IMR-90 (cell line): ENCODE data around the gene FGB. TPM values are rescaled to one million over a fixed set of nuclear protein-coding genes. Genes with fewer than 3 reads are reported as not detected.
A peak's percentile ranks its signal among the peaks of the same experiment; 100 is the strongest.

Experiments used
- ATAC-seq: fragments of 200-7000 bp; cut with Tn5 transposase; 2 replicates; pipeline ENCODE4 v1.9.1; 2020; ENCODE audit warnings: low read depth, mild to moderate bottlenecking, moderate library complexity
- BruUV-seq: library from RNA; stranded (reverse); fragments of 400-500 nt; replicated peaks from 2 replicates; lab custom pipeline; 2021; lab: Mats Ljungman, UMichigan
- CTCF ChIA-PET: fragments of 300-600 bp; formaldehyde crosslinking; extraction: SDS; loops from one replicate; lab custom pipeline; 2021; ENCODE audit warnings: antibody characterized with exemption; lab: Yijun Ruan, JAX
- POLR2A ChIA-PET: fragments of 300-600 bp; sonication (Branson Sonifier 250); formaldehyde crosslinking; loops from one replicate; lab custom pipeline; 2022; ENCODE audit warnings: antibody characterized with exemption; ENCODE audit not compliant: unreplicated experiment; lab: Charles Lee
- DNase-seq: peaks from one replicate; pipeline ENCODE4 v3.0.0; 2013
- H2AFZ ChIP-seq: replicated peaks from 2 replicates; pipeline ENCODE3; 2013; ENCODE audit warnings: low read length, mild to moderate bottlenecking; ENCODE audit not compliant: poor library complexity
- H2AK5ac ChIP-seq: 2 replicates; pipeline ENCODE4 v1.6.1; 2013; ENCODE audit warnings: low read depth, low read length, inconsistent platforms
- H2AK9ac ChIP-seq: replicated peaks from 2 replicates; pipeline ENCODE3; 2013; ENCODE audit warnings: mild to moderate bottlenecking, low read depth, low read length, moderate library complexity; ENCODE audit not compliant: poor library complexity
- H2BK120ac ChIP-seq: 2 replicates; pipeline ENCODE4 v1.6.1; 2013; ENCODE audit warnings: low read depth, low read length, inconsistent platforms
- H2BK15ac ChIP-seq: 3 replicates; pipeline ENCODE4 v1.6.1; 2013; ENCODE audit warnings: low read depth, low read length, inconsistent platforms
- H2BK20ac ChIP-seq: 2 replicates; pipeline ENCODE4 v1.6.1; 2013; ENCODE audit warnings: low read depth, mild to moderate bottlenecking, inconsistent platforms, low read length, moderate library complexity
- H2BK5ac ChIP-seq: 2 replicates; pipeline ENCODE4 v1.6.1; 2013; ENCODE audit warnings: mild to moderate bottlenecking, low read depth, low read length, inconsistent platforms; ENCODE audit not compliant: poor library complexity, severe bottlenecking
- H3K14ac ChIP-seq: replicated peaks from 2 replicates; pipeline ENCODE4 v1.6.1; 2013; ENCODE audit warnings: low read depth, low read length, inconsistent platforms
- H3K18ac ChIP-seq: 2 replicates; pipeline ENCODE4 v1.6.1; 2013; ENCODE audit warnings: low read depth, low read length, control low read depth
- H3K23ac ChIP-seq: 2 replicates; pipeline ENCODE4 v1.6.1; 2013; ENCODE audit warnings: low read depth, low read length, inconsistent platforms
- H3K27ac ChIP-seq: 2 replicates; pipeline ENCODE4 v1.5.1; 2013; ENCODE audit warnings: mild to moderate bottlenecking, control low read depth, low read length; ENCODE audit not compliant: insufficient read depth
- H3K27me3 ChIP-seq: 2 replicates; pipeline ENCODE4 v1.6.1; 2013; ENCODE audit warnings: low read length; ENCODE audit not compliant: control insufficient read depth, insufficient read depth
- H3K36me3 ChIP-seq: 2 replicates; pipeline ENCODE4 v1.6.1; 2013; ENCODE audit warnings: low read length, mixed read lengths; ENCODE audit not compliant: control insufficient read depth, insufficient read depth
- H3K4ac ChIP-seq: 2 replicates; pipeline ENCODE4 v1.6.1; 2013; ENCODE audit warnings: low read depth, low read length, inconsistent platforms
- H3K4me1 ChIP-seq: 2 replicates; pipeline ENCODE4 v1.6.1; 2013; ENCODE audit warnings: low read length, mixed read lengths; ENCODE audit not compliant: control insufficient read depth, insufficient read depth
- H3K4me2 ChIP-seq: 2 replicates; pipeline ENCODE4 v1.6.1; 2013; ENCODE audit warnings: low read depth, mild to moderate bottlenecking, control low read depth, low read length, moderate library complexity
- H3K4me3 ChIP-seq: 2 replicates; pipeline ENCODE4 v1.5.1; 2013; ENCODE audit warnings: low read depth, mild to moderate bottlenecking, control low read depth, low read length, moderate library complexity; ENCODE audit not compliant: insufficient read depth
- H3K56ac ChIP-seq: 2 replicates; pipeline ENCODE4 v1.6.1; 2013; ENCODE audit warnings: low read length, inconsistent platforms; ENCODE audit not compliant: insufficient read depth; ENCODE audit errors: extremely low read depth
- H3K79me1 ChIP-seq, 2 experiments: 2 replicates each; pipeline ENCODE4 v1.6.1; 2013; ENCODE audit warnings: low read length in 2 of 2, inconsistent platforms in 1 of 2, low read depth in 1 of 2
- H3K9ac ChIP-seq: 2 replicates; pipeline ENCODE4 v1.6.1; 2013; ENCODE audit warnings: low read depth, low read length, control low read depth
- H3K9me1 ChIP-seq: 2 replicates; pipeline ENCODE4 v1.6.1; 2013; ENCODE audit warnings: low read length, inconsistent platforms; ENCODE audit not compliant: insufficient read depth
- H3K9me3 ChIP-seq: 2 replicates; pipeline ENCODE4 v1.6.1; 2013; ENCODE audit warnings: low read length; ENCODE audit not compliant: control insufficient read depth, insufficient read depth
- H4K20me1 ChIP-seq: 2 replicates; pipeline ENCODE4 v1.6.1; 2013; ENCODE audit warnings: low read length, inconsistent platforms; ENCODE audit not compliant: insufficient read depth
- H4K5ac ChIP-seq: 2 replicates; pipeline ENCODE4 v1.6.1; 2013; ENCODE audit warnings: mild to moderate bottlenecking, low read depth, low read length, control low read depth
- H4K8ac ChIP-seq, 2 experiments: 2 replicates each; pipeline ENCODE4 v1.6.1; 2013; ENCODE audit warnings: low read depth in 2 of 2, low read length in 2 of 2, control low read depth in 1 of 2, inconsistent platforms in 1 of 2
- H4K91ac ChIP-seq: 2 replicates; pipeline ENCODE4 v1.6.1; 2013; ENCODE audit warnings: low read depth, low read length, inconsistent platforms; ENCODE audit not compliant: insufficient read depth
- BHLHE40 ChIP-seq: fragments of 150-350 bp; IDR thresholded peaks from 2 replicates; pipeline ENCODE4 v1.6.1; 2016; ENCODE audit warnings: mild to moderate bottlenecking, low read depth, low read length
- CEBPB ChIP-seq: IDR thresholded peaks from 2 replicates; pipeline ENCODE4 v1.6.1; 2012; ENCODE audit warnings: low read depth, low read length, improper control_type of control experiment
- CHD1 ChIP-seq: IDR thresholded peaks from 2 replicates; pipeline ENCODE4 v1.6.1; 2012; ENCODE audit warnings: low read depth, low read length, improper control_type of control experiment
- CTCF ChIP-seq: conservative IDR thresholded peaks from 2 replicates; pipeline ENCODE4 v1.5.1; 2012; ENCODE audit warnings: mild to moderate bottlenecking, low read depth, low read length, improper control_type of control experiment
- ELK1 ChIP-seq: fragments of 150-350 bp; IDR thresholded peaks from 2 replicates; pipeline ENCODE4 v1.6.1; 2016; ENCODE audit warnings: low read depth, mild to moderate bottlenecking, low read length, moderate library complexity, borderline replicate concordance
- FOS ChIP-seq: fragments of 150-350 bp; IDR thresholded peaks from 2 replicates; pipeline ENCODE4 v1.6.1; 2016; ENCODE audit warnings: low read depth, low read length
- MAFK ChIP-seq: IDR thresholded peaks from 2 replicates; pipeline ENCODE4 v1.6.1; 2012; ENCODE audit warnings: low read depth, low read length, improper control_type of control experiment
- MAZ ChIP-seq: IDR thresholded peaks from 2 replicates; pipeline ENCODE4 v1.6.1; 2012; ENCODE audit warnings: low read depth, mild to moderate bottlenecking, low read length, improper control_type of control experiment, moderate library complexity, borderline replicate concordance
- MXI1 ChIP-seq: IDR thresholded peaks from 2 replicates; pipeline ENCODE4 v1.6.1; 2012; ENCODE audit warnings: low read depth, mild to moderate bottlenecking, low read length, moderate library complexity, borderline replicate concordance
- NFE2L2 ChIP-seq: fragments of 150-350 bp; IDR thresholded peaks from 2 replicates; pipeline ENCODE4 v1.6.1; 2016; ENCODE audit warnings: low read depth, mild to moderate bottlenecking, low read length
- POLR2A ChIP-seq: IDR thresholded peaks from 2 replicates; pipeline ENCODE4 v1.6.1; 2012; ENCODE audit warnings: mild to moderate bottlenecking, low read depth, low read length
- RAD21 ChIP-seq: IDR thresholded peaks from 2 replicates; pipeline ENCODE4 v1.6.1; 2012; ENCODE audit warnings: low read length, improper control_type of control experiment
- RCOR1 ChIP-seq: IDR thresholded peaks from 2 replicates; pipeline ENCODE4 v1.6.1; 2012; ENCODE audit warnings: mild to moderate bottlenecking, low read length, improper control_type of control experiment; ENCODE audit not compliant: insufficient replicate concordance
- RFX5 ChIP-seq: IDR thresholded peaks from 2 replicates; pipeline ENCODE4 v1.8.0; 2012; ENCODE audit warnings: low read depth, mild to moderate bottlenecking, low read length, moderate library complexity
- SMC3 ChIP-seq: fragments of 150-350 bp; IDR thresholded peaks from 2 replicates; pipeline ENCODE4 v1.6.1; 2016; ENCODE audit warnings: low read depth, mild to moderate bottlenecking, antibody characterized with exemption, low read length, moderate library complexity
- WGBS, 2 experiments: methylation state at CpG; one replicate each; pipeline versions ENCODE4 v1.1.5 to v1.1.7; 2013; ENCODE audit warnings: missing lambda C conversion rate in 2 of 2; ENCODE audit not compliant: insufficient read length in 1 of 2; ENCODE audit errors: extremely low coverage in 2 of 2; 5-methylcytosine and 5-hydroxymethylcytosine counted together
- dilution Hi-C: fragments of 300-500 bp; cut with HindIII; formaldehyde crosslinking; loops from one replicate; pipeline ENCODE4 v1.14.3; 2018; ENCODE audit warnings: low sequenced_read_pairs; ENCODE audit not compliant: unreplicated experiment
- in situ Hi-C: fragments of 300-500 bp; cut with MboI; formaldehyde crosslinking; loops from 3 replicates; pipeline ENCODE4 v1.14.3; 2019; ENCODE audit warnings: low sequenced_read_pairs, inconsistent platforms, mixed read lengths
- intact Hi-C: fragments of 100-400 bp; cut with micrococcal nuclease; formaldehyde crosslinking; loops from 2 replicates; pipeline ENCODE4 v1.10.0; 2022
- polyA plus RNA-seq, 3 experiments: library from polyadenylated mRNA; depleted of rRNA; stranded (reverse); fragments of >200 nt; gene quantifications; 2 replicates each; pipeline ENCODE4 v1.2.3, GENCODE V29; 2012; ENCODE audit warnings: low replicate concordance in 1 of 3
- total RNA-seq: library from RNA; depleted of rRNA; stranded (reverse); fragments of >200 nt; gene quantifications from 2 replicates; pipeline ENCODE4 v1.2.3, GENCODE V29; 2012

Gene FGB
- total and polyA plus RNA-seq, 2 of the 4 experiments (the other 2 are of a cell fraction), result not detected

- Histone ChIP-seq H3K4me3 (no peak overlapping the region), H2AK5ac (no peak overlapping the region), H3K4me2 (no peak overlapping the region), H2AFZ (no peak overlapping the region), H3K23ac (no peak overlapping the region), H2AK9ac (no peak overlapping the region), H3K9me1 (no peaks in the 10 kb centered on the region; the same call in 1 of the 2 replicates), H2BK15ac (no peak overlapping the region), H3K4ac (no peak overlapping the region), H3K27me3 (no peaks in the 10 kb centered on the region; the same call in 1 of the 2 replicates), H3K9me3 (no peaks in the 10 kb centered on the region), H3K9ac (no peak overlapping the region), H3K36me3 (no peaks in the 10 kb centered on the region), H3K79me1 (peaks cover 5 to 14% of the 10 kb centered on the region in 2 experiments; a peak in 3 of 4 replicates), H2BK5ac (no peak overlapping the region), H3K14ac (no peak overlapping the region), H4K5ac (no peak overlapping the region), H2BK120ac (no peak overlapping the region), H3K56ac (no peak overlapping the region), H3K4me1 (no peaks in the 10 kb centered on the region), H3K27ac (no peak overlapping the region), H2BK20ac (no peak overlapping the region), H4K91ac (no peak overlapping the region), H4K8ac (no peak overlapping the region), H4K20me1 (peaks cover 6% of the 10 kb centered on the region; the same call in 1 of the 2 replicates), H3K18ac (no peak overlapping the region)
- intact Hi-C loops (loop anchor here (1.0 to 10.0 kb wide), 4 partner anchors 66 to 373 kb away; no protein-coding TSS in a partner anchor), in situ Hi-C loops (loop anchor here (5.0 to 25.0 kb wide), 3 partner anchors 65 to 810 kb away; no protein-coding TSS in a partner anchor), dilution Hi-C loops (no loop called here)
- no TSS peak for BruUV-seq
- peak; percentile 65 for ATAC-seq
- CTCF ChIA-PET, result interaction anchor here (0.6 to 2.5 kb wide), 7 partner anchors 8 to 241 kb away, joined by 3 to 20 read pairs (median 4); partner anchors contain the start of gene FGB
- WGBS, 2 experiments, result no CpG with 5 or more reads among the region's 6 CpGs
- POLR2A ChIA-PET, result no interaction called here
- peak; percentile 82 for DNase-seq
- TF ChIP-seq CHD1, result no peak
- TF ChIP-seq BHLHE40, result no peak
- TF ChIP-seq SMC3, result peak; percentile 65
- no peak for TF ChIP-seq RFX5
- no peak for TF ChIP-seq MAZ
- no peak for TF ChIP-seq RCOR1
- TF ChIP-seq FOS, result no peak
- no peak for TF ChIP-seq ELK1
- TF ChIP-seq NFE2L2, result no peak
- no peak for TF ChIP-seq MAFK
- TF ChIP-seq RAD21, result peak; percentile 82
- no peak for TF ChIP-seq CEBPB
- peak; percentile 83; the same call in 1 of the 2 replicates for TF ChIP-seq MXI1
- peak; percentile 86 for TF ChIP-seq CTCF
- TF ChIP-seq POLR2A, result no peak
Measured at GRCh38 chr4:154551872-154552686, 10.7 kb upstream of the FGB start.
